ENCODE results near the gene RASL10A.

GRCh38 chr22:29343313-29343805 lies 27.9 kb upstream of the RASL10A start:
- TF ChIP-seq POLR2AphosphoS5 (IDR thresholded peaks at IDR 0.05; ENCODE audit: low read depth, low read length) (no peak), FOXP2 (optimal IDR thresholded peaks at IDR 0.05; ENCODE audit: borderline replicate concordance, extremely low read depth, extremely low read length, insufficient read depth) (no peak), TAF1 (IDR thresholded peaks at IDR 0.05; ENCODE audit: borderline replicate concordance, insufficient read depth, low read length) (no peak)

Measured in PFSK-1 (cell line).